CD4-positive, alpha-beta T cell treated with Interleukin-21 for 1 hour (primary cell): ENCODE measurements around the gene TMEM250.
"Not testable (repeated sequence)": the region's sequence is repeated elsewhere in the genome, so short reads cannot be mapped to it uniquely, and the experiment has no call there.

Source experiments
- DNase-seq: peaks from one replicate; pipeline ENCODE4 v3.0.0-alpha.2; 2020

Gene TMEM250, protein sequence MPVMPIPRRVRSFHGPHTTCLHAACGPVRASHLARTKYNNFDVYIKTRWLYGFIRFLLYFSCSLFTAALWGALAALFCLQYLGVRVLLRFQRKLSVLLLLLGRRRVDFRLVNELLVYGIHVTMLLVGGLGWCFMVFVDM

DNA sequence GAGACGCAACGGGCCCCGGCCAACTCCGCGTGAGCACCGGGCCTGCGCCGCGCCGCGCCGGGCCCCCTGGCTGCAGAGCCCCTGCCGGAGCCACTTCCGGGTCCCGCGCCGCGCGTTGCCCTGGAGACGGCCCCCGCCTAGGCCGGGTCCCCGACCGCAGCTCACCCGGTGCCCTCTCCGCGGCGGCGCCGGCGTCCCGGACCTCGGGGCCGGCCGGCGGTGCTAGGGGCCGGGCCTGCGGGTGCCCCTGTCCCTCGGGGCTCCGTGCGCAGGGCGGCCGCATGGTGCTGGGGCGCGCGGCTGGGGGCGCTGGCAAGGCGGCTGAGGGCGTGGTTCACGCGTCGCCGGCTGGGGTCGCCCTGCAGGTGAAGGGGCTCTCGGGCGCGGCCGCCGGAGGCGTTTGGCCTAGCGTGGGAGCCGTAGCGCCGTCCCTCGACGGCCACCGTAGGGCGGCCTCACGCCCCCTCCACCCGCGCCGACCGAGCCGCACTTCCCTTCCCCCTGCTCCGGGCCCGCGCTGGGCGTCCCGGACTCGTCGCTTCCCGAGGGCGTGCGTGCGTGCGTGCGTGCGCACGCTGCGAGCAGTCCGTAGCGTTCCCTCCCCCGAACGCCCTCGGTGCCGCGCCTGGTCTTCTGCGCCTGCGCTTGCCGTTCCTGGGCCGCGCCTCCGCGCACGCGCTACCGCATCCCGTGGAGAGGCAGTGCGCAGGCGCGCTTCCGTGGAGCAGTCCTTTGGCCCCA is at the start of gene TMEM250:
Gene TMEM250, minus strand, starts transcription at position 556 of the 741 bp plus-strand sequence. CDS start 1,975 bp downstream, outside the sequence.
- DNase-seq: peak; percentile 96

- DNase-seq: no peak
These were observed 44.7 kb upstream of the TMEM250 start for GRCh38 chr9:136163248-136163850.

DNA sequence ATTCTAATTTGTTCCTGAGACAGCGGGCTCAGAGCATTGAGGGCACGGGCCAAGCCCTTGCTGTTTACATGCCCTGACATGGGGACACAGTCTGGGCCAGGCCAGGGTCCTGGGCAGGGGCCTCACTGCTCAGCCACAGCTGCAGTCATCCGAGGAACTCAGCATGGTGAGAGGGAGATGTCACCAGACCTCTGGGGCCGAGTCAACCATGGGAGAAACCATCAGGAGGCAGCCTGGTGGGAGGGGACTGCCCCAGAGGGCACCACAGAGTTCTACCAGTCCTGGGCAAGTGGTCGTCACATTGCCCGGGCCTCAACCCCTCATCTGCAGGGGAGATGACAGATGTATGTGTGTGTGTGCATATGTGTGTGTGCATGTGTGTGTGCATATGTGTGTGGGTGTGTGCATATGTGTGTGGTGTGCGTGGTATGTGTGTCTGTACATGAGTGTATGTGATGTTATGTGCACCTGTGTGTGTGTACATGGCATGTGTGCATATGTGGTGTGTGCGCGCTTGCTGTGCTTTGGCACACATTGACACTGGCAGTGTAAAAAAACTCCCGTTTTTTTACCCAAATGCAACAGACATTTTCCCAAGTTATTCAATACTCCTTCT is 42.4 kb upstream of the TMEM250 start:
- DNase-seq: no peak

DNA sequence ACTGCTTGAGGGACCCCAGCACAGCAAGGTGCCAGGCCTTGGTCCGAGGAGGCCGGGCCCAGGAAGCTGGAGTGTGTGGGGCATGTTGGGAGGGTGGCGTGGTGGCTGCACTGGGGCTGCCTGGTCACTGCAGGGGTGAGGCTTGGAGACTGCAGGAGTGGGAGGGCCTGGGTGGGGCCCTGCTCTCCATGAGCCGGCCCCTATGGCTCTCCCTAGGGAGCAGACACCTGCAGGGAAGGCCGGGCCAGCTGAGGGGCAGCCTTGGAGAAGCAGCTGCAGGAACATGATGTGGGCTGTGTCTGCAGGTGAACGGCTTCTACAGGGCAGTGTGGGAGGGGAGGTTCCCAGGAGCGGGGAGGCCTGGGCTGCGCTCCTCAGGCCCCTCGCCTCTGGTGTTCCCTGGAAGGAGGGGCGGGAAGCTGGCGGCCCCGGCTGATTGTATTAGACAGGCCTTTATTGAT is 41.7 kb upstream of the TMEM250 start:
- no peak for DNase-seq

GRCh38 chr9:136159851-136160250 is 41.2 kb upstream of the TMEM250 start:
- DNase-seq: no peak

DNA sequence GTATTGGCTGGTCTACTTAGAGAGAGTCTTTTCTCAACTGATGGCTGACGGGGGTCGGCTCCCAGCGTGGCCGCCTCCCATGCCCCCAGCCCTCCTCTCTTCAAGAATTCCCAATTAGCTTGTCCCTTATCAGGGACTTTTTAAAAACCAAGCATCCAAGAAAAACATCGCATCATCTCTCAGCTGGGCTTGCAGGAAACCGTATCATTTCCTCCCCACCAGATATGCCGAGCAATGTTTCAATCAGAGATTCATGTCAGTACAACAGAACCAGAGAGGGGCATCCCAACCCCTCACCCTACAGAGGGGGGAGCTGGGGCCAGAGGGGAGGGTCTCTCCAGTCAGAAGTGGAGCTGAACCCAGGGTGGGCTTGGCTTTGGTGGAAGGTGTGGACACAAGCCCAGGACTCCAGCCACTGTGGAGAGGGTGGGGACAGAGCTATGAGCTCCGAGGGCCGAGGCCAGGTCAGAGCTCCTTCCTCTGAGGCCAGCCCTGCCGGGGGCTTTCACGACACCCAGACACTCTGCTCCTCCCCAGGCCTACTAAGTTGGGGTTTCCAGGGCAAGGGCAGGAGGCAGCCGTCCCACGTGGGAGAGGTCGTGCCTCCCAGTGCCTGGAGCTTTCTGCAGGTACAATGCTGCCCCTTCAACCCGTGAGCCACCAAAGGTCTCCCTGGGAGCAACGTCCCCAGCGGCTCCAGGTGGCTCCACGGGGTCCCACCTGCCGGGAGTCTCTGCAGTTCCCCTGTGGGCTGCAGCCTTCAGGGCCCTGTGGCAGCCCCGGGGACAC is 39.0 kb upstream of the TMEM250 start:
- DNase-seq: no peak

- no peak for DNase-seq
These were observed 37.8 kb upstream of the TMEM250 start for GRCh38 chr9:136156209-136157120.

DNA sequence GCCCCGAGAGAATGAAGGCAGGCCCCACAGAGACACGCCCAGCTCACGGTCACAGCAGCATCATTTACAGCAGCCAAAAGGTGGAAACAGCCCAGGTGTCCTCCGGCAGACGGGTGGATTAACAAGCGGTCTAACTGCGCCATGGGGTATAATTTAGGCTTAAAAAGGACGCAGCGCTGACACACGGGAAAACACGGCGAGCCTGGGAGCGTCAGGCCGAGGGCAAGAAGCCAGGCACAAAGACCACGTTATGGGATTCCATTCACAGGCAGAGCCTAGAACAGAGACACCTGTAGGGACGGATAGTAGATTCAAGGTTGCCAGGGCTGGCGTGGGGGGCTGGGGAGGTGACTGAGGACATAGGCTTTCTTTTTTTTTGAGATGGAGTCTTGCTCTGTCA is 36.9 kb upstream of the TMEM250 start:
- DNase-seq: no peak

- DNase-seq: no peak
These were observed 36.3 kb upstream of the TMEM250 start for GRCh38 chr9:136154943-136155342.

DNA sequence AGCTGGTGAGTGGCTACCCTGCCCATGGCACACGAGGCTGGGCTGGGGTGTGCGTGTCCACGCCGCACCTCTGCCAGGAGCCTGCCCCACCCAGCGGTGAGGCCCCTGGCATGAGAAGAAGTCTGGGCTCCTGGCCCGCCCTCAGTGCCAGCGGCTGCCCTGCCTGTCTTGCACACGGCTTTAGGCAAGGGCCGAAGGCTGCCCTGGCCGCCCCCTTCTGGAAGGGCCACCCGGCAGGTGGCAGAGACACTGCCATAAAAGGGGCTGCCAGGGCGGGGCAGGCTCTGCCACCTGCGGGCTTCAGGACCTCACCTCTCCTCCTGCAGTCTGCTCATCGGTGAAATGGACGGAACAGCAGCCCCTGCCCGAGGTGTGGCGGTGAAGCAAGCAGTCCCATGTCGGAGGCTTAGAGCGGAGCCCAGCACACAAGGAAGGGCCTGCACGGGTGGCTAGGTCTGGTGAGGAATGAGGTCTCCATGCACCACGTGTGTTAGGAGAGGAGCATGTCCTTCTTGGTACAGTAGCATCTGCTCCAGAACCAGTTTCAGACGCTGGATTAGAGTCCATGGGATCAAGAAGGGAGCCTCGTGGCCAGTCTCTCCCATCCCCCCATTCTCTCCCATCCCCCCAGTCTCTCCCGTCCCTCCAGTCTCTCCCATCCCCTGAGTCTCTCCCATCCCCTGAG is 34.8 kb upstream of the TMEM250 start:
- DNase-seq: no peak

DNA sequence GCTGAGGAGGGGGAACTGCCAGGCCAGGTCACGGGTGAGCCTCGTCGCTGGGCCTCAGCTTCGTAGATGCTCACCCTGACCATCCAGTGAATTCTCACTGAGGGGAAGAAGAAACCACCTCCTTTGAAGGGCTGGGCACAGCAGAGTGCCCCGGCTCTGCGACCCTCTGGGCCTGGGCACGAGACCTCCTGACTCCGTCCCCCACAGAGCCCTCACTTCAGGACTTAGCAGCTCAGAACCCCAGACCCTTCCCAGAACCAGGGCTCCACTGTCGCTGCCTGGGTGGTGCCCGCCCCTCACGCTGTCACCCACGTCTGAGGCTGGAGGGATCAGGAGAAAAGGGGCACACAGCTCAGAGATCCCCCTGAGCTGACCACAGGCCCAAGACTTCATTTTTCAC is 34.3 kb upstream of the TMEM250 start:
- DNase-seq: no peak

DNA sequence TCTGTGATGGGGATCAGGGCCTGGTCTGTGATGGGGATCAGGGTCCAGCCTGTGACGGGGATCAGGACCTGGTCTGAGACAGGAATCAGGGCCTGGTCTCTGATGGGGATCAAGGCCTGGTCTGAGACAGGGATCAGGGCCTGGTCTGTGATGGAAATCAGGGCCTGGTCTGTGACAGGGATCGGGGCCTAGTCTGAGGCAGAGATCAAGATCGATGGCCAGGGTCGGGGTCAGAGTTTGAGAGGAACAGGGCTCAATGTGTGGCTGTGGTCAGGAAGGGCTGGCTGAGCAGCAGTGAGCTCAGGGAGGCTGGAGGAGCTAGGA is 33.8 kb upstream of the TMEM250 start:
- no peak for DNase-seq

DNA sequence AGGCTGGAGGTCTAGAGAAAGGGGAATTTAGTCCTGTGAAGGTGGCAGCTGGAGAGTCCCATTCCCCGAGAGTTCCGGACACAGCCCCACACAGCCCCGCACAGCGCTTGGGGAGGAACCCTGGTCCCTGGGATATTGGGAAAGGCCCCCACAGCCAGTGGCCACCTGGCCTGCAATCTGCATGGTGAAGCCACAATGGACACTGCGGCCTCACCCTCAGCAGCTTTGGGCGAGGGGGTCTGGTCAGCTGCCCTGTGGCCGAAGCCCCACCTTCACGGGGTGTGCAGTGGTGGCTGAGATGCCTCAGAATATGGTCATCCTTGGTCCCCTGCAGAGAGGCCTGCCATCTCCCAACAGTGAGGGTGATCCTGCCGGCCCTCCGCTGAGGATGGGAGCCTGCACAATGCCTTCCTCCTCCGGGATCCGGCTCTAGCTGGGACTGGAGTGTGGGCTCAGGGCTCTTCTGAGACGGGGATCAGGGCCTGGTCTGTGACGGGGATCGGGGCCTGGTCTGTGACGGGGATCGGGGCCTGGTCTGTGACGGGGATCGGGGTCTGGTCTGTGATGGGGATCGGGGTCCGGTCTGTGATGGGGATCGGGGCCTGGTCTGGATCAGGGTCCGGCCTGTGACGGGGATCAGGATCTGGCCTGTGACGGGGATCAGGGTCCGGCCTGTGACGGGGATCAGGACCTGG is 33.3 kb upstream of the TMEM250 start:
- DNase-seq: no peak

DNA sequence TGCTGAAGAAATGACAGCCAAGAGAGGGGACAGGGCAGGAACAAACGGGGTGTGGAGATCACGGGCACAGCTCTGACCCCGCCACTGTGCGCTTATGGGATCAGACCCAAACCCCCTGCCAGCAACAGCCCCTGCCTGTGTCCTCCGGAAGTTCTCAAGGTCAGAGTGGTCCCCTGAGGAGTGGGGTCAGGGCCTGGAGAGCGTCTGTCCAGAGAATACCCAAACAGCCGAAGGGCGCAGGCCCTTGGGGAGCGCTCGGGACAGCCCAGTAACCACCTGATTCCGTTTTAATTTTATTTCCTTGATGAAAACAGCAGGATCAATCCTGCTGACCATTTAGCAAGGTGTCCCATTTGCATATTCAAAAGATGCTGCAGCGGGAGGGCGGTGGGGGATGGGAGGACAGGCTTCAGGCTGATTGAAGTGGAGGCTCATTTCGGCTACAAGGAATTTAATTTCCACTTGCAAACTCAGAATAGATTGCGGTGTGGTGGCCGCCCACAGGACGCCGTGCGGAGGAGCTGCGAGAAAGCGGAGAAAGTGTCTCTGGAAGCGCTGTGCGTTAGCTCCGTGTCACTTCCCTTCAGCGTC is 32.6 kb upstream of the TMEM250 start:
- DNase-seq: no peak

GRCh38 chr9:136150664-136151213 is 32.1 kb upstream of the TMEM250 start:
- not testable (repeated sequence) for DNase-seq

GRCh38 chr9:136149853-136150252 is 31.2 kb upstream of the TMEM250 start:
- no peak for DNase-seq

DNA sequence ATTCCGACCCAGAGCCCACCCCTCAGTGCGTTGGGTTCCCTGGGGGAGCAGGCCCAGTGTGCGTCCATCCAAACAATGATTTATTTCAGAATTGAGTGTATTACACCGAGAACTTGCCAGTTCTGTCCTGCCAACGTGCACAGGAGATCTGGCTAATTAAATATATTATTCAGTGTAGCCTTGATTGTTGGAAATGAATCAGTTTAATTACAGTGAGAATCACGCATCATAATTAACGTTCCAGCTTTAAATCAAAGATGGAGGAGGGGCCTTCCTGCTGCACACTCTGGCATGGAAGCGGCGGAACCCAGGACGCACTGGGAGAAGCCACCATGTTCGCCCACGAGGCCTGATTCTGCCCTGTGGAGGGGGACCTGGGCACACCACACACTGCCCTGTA is 30.7 kb upstream of the TMEM250 start:
- no peak for DNase-seq

- DNase-seq: no peak
These were observed 30.1 kb upstream of the TMEM250 start for GRCh38 chr9:136148766-136149165.

DNA sequence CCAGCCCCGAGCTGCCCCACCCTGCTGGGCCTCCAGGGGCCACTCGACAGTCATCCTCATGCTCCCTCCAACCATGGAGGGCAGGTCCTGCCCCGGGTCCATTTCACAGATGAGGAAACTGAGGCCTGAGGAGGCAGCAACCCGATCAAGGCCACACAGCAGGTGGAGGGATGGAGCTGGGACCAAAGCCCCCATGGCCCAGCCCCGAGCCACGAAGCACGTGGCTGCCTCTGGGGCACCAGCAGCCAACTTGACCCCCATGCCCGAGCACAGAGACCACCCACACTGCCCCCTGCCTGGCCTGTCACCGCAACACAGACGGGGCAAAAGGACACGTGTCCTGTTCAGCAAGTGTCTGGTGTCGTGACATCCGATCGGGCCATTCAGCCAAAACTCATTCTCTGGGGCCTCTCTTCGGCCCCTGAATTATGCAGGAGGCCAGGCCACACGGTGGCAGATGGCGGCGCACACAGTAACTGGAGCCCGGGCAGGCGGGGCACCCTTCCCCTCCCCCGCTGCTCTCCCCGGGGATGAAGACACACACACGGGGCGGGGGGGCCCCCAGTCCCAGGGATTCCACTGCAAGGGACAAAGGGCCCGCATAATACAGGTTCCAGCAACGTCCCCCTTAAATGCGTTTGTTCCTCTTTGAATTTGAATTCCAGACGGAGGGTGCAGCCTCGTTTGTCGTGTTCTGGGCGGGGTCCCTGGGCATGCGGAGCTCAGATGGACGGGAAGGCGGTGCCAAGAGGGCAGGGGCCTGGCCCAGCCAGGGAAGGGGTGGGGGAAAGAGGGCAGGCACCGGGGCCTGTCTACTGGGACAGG is 29.4 kb upstream of the TMEM250 start:
- no peak for DNase-seq
